ENCODE measurements around the gene COPS9. TPM values are rescaled to one million over a fixed set of nuclear protein-coding genes. Genes with fewer than 3 reads are reported as not detected.

The COPS9 gene
- total RNA-seq, 1 donor from 2014 or later: 140 TPM

GRCh38 chr2:240146627-240147278 is 10.6 kb upstream of the COPS9 start:
- Mint-ChIP-seq H3K4me3 (ENCODE audit: unreplicated experiment) (no peak overlapping the region), H3K27me3 (ENCODE audit: low read depth) (peaks cover 12% of the 10 kb centered on the region), H3K9me3 (ENCODE audit: low read depth) (no peaks in the 10 kb centered on the region), H3K4me1 (ENCODE audit: low read depth) (no peaks in the 10 kb centered on the region), H3K36me3 (ENCODE audit: low read depth) (no peaks in the 10 kb centered on the region), H3K27ac (ENCODE audit: unreplicated experiment) (no peak overlapping the region)
- DNase-seq (ENCODE audit: low spot score): no peak
- no peak for TF ChIP-seq CTCF (IDR thresholded peaks at IDR 0.05)

GRCh38 chr2:240146141-240146561 is 10.0 kb upstream of the COPS9 start:
- H3K4me1 Mint-ChIP-seq (ENCODE audit: low read depth): no peaks in the 10 kb centered on the region
- DNase-seq (ENCODE audit: low spot score): no peak
- H3K27ac Mint-ChIP-seq (ENCODE audit: unreplicated experiment): no peak overlapping the region
- peaks cover 12% of the 10 kb centered on the region for H3K27me3 Mint-ChIP-seq (ENCODE audit: low read depth)
- no peak overlapping the region for H3K4me3 Mint-ChIP-seq (ENCODE audit: unreplicated experiment)
- no peak for TF ChIP-seq CTCF (IDR thresholded peaks at IDR 0.05)
- no peaks in the 10 kb centered on the region for H3K9me3 Mint-ChIP-seq (ENCODE audit: low read depth)
- no peaks in the 10 kb centered on the region for H3K36me3 Mint-ChIP-seq (ENCODE audit: low read depth)

GRCh38 chr2:240145461-240145860 is 9.4 kb upstream of the COPS9 start:
- Mint-ChIP-seq H3K4me1 (ENCODE audit: low read depth) (no peaks in the 10 kb centered on the region), H3K4me3 (ENCODE audit: unreplicated experiment) (no peak overlapping the region), H3K27me3 (ENCODE audit: low read depth) (peaks cover 12% of the 10 kb centered on the region), H3K27ac (ENCODE audit: unreplicated experiment) (no peak overlapping the region), H3K9me3 (ENCODE audit: low read depth) (no peaks in the 10 kb centered on the region), H3K36me3 (ENCODE audit: low read depth) (no peaks in the 10 kb centered on the region)
- DNase-seq (ENCODE audit: low spot score): no peak
- TF ChIP-seq CTCF (IDR thresholded peaks at IDR 0.05): no peak

GRCh38 chr2:240144649-240145261 is 8.7 kb upstream of the COPS9 start:
- no peak for TF ChIP-seq CTCF (IDR thresholded peaks at IDR 0.05)
- H3K36me3 Mint-ChIP-seq (ENCODE audit: low read depth): no peaks in the 10 kb centered on the region
- no peak overlapping the region for H3K27ac Mint-ChIP-seq (ENCODE audit: unreplicated experiment)
- peak; percentile 74 for DNase-seq (ENCODE audit: low spot score)
- H3K27me3 Mint-ChIP-seq (ENCODE audit: low read depth): peaks cover 12% of the 10 kb centered on the region
- H3K4me3 Mint-ChIP-seq (ENCODE audit: unreplicated experiment): no peak overlapping the region
- no peaks in the 10 kb centered on the region for H3K9me3 Mint-ChIP-seq (ENCODE audit: low read depth)
- H3K4me1 Mint-ChIP-seq (ENCODE audit: low read depth): no peaks in the 10 kb centered on the region

GRCh38 chr2:240143801-240144648 is 7.9 kb upstream of the COPS9 start:
- Mint-ChIP-seq H3K36me3 (ENCODE audit: low read depth) (no peaks in the 10 kb centered on the region), H3K9me3 (ENCODE audit: low read depth) (no peaks in the 10 kb centered on the region), H3K27ac (ENCODE audit: unreplicated experiment) (no peak overlapping the region), H3K27me3 (ENCODE audit: low read depth) (peaks cover 13% of the 10 kb centered on the region), H3K4me1 (ENCODE audit: low read depth) (no peaks in the 10 kb centered on the region), H3K4me3 (ENCODE audit: unreplicated experiment) (no peak overlapping the region)
- peak; percentile 97 for TF ChIP-seq CTCF (IDR thresholded peaks at IDR 0.05)
- peak; percentile 91 for DNase-seq (ENCODE audit: low spot score)
